Activated CD4-positive, alpha-beta T cell treated with anti-CD3 and anti-CD28 coated beads for 24 hours (primary cell): Measurements from ENCODE around the gene SSC5D.
"Not testable (repeated sequence)": the region's sequence is repeated elsewhere in the genome, so short reads cannot be mapped to it uniquely, and the experiment has no call there.

Source experiments
- DNase-seq, 2 donors: peaks; one replicate each; pipeline ENCODE4 v3.0.0-alpha.2; 2020; ENCODE audit warnings: low read depth in 2 of 2

The SSC5D gene

GRCh38 chr19:55503502-55504251, 15.4 kb downstream of the SSC5D start:
- peak; percentile 93 to 96 for DNase-seq

- DNase-seq = no peak
Observed at GRCh38 chr19:55504252-55504603, 16.0 kb downstream of the SSC5D start.

GRCh38 chr19:55504981-55505380, 16.7 kb downstream of the SSC5D start:
- no peak for DNase-seq

GRCh38 chr19:55508120-55508519, 19.9 kb downstream of the SSC5D start:
- no peak for DNase-seq

GRCh38 chr19:55516878-55517620, 28.8 kb downstream of the SSC5D start:
- peak; percentile 86 to 88 for DNase-seq

GRCh38 chr19:55519451-55520311, 31.4 kb downstream of the SSC5D start:
- DNase-seq = no peak

- DNase-seq = no peak
Observed at GRCh38 chr19:55520691-55521292, 32.6 kb downstream of the SSC5D start.

GRCh38 chr19:55525289-55526101, 37.3 kb downstream of the SSC5D start:
- no peak for DNase-seq

GRCh38 chr19:55526216-55527196, 38.3 kb downstream of the SSC5D start:
- DNase-seq = no peak

GRCh38 chr19:55527197-55528029, 39.2 kb downstream of the SSC5D start:
- DNase-seq = no peak

- no peak for DNase-seq
Observed at GRCh38 chr19:55528030-55528803, 40.0 kb downstream of the SSC5D start.

GRCh38 chr19:55529636-55530234, 41.5 kb downstream of the SSC5D start:
- DNase-seq = no peak

- DNase-seq = no peak
Observed at GRCh38 chr19:55530996-55531395, 42.8 kb downstream of the SSC5D start.

- not testable (repeated sequence) for DNase-seq
Observed at GRCh38 chr19:55534280-55534679, 46.0 kb downstream of the SSC5D start.

GRCh38 chr19:55535173-55535964, 47.1 kb downstream of the SSC5D start:
- no peak for DNase-seq

- no peak for DNase-seq
Observed at GRCh38 chr19:55535965-55536350, 47.7 kb downstream of the SSC5D start.

- no peak for DNase-seq
Observed at GRCh38 chr19:55536366-55536765, 48.1 kb downstream of the SSC5D start.
